Hematopoietic multipotent progenitor cell (in vitro differentiated cells): ENCODE measurements around the gene DSCAM. TPM values are rescaled to one million over a fixed set of nuclear protein-coding genes. Genes with fewer than 3 reads are reported as not detected.
A peak's percentile ranks its signal among the peaks of the same experiment; 100 is the strongest.

Source experiments
- DNase-seq, 3 donors: peaks; one replicate each; pipeline ENCODE4 v3.0.0-alpha.2; 2011 to 2015; ENCODE audit warnings: low read depth in 2 of 3, low spot score in 2 of 3
- total RNA-seq: library from RNA; depleted of rRNA; stranded (reverse); fragments of >200 nt; gene quantifications from one replicate; pipeline ENCODE4 v1.2.3, GENCODE V29; 2012

DSCAM gene
- total RNA-seq, 1 donor, result not detected

- no peak for DNase-seq
These were observed 686.0 kb downstream of the DSCAM start for GRCh38 chr21:40160911-40161310.

- DNase-seq, result no peak
These were observed 688.6 kb downstream of the DSCAM start for GRCh38 chr21:40158366-40158765.

- no peak for DNase-seq
These were observed 691.4 kb downstream of the DSCAM start for GRCh38 chr21:40155563-40155962.

GRCh38 chr21:40153351-40153750 is 693.6 kb downstream of the DSCAM start:
- DNase-seq, result no peak

- DNase-seq, result no peak
These were observed 694.5 kb downstream of the DSCAM start for GRCh38 chr21:40152476-40152875.

GRCh38 chr21:40151611-40152010 is 695.3 kb downstream of the DSCAM start:
- no peak for DNase-seq

GRCh38 chr21:40146216-40146837 is 700.6 kb downstream of the DSCAM start:
- no peak for DNase-seq

GRCh38 chr21:40143822-40144525 is 703.0 kb downstream of the DSCAM start:
- peak in 2 of 3 donors; percentile 29 to 50 for DNase-seq

- DNase-seq, result no peak
These were observed 705.3 kb downstream of the DSCAM start for GRCh38 chr21:40141621-40142020.

GRCh38 chr21:40140675-40141074 is 706.3 kb downstream of the DSCAM start:
- DNase-seq, result no peak

GRCh38 chr21:40139636-40140035 is 707.3 kb downstream of the DSCAM start:
- DNase-seq, result no peak

GRCh38 chr21:40136571-40136970 is 710.4 kb downstream of the DSCAM start:
- no peak for DNase-seq

GRCh38 chr21:40134731-40135492 is 712.0 kb downstream of the DSCAM start:
- no peak for DNase-seq

GRCh38 chr21:40130476-40130875 is 716.5 kb downstream of the DSCAM start:
- no peak for DNase-seq

- no peak for DNase-seq
These were observed 717.1 kb downstream of the DSCAM start for GRCh38 chr21:40129809-40130208.

- DNase-seq, result no peak
These were observed 718.1 kb downstream of the DSCAM start for GRCh38 chr21:40128891-40129290.

- peak in 2 of 3 donors; percentile 3 to 18 for DNase-seq
These were observed 725.9 kb downstream of the DSCAM start for GRCh38 chr21:40120940-40121575.

GRCh38 chr21:40118527-40118926 is 728.4 kb downstream of the DSCAM start:
- DNase-seq, result no peak

GRCh38 chr21:40117236-40117635 is 729.7 kb downstream of the DSCAM start:
- DNase-seq, result no peak

GRCh38 chr21:40115775-40116174 is 731.2 kb downstream of the DSCAM start:
- no peak for DNase-seq

- no peak for DNase-seq
These were observed 744.3 kb downstream of the DSCAM start for GRCh38 chr21:40102682-40103081.
